HG03571 (cell line): ENCODE data around the gene UBE2L6.

Experiments
- ATAC-seq: cut with Tn5 transposase; IDR thresholded peaks from one replicate; pipeline ENCODE4 v1.9.1; 2021; ENCODE audit not compliant: unreplicated experiment

UBE2L6 gene

DNA sequence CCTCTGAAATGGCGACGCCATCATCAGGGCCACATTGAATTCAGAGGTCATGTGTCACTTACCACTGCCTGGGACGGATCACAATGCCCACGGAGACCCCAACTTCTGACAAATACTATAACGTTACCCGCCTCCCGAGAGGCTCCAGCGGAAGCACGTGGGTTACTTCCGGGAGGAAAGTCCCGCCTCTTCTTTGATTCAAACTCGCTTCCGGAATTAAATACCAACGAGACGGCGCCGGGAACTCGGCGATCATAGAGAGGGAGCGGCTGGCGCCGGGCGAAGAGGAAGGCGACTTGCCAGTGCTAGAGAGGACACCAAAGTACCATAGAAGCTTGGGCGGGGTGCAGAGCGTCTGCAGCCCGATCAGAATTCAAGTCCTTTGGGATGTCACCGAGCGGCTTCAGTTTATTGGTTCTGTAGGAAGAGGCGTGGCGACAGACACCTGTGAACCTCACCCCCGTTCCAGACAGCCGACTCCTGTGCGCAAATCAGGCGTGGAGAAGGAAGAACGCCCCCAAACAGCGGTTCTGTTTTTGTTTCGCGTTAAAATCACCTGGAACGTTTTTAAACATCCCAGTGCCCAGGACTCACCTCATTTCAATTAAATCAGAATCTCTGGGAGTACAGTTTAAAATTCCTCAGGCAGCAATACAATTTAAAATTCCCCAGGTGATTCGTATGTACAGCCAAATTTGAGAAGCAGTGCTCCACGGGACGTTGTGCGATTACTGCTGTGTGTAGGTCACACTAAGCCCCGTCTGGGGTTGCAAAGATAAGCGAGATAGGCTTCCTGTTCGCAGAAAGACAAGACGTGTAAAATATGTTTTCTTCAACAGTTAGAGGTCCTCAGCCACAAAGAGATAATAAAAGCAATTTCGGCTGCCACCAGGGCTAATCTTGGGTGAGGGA lies 36.6 kb downstream of the UBE2L6 start, which contains the start of gene TIMM10:
Gene TIMM10 (minus strand): TSS at position 159 of the 912 bp plus-strand sequence. CDS start 565 bp downstream, outside the sequence.
- peak; percentile 97 for ATAC-seq

- ATAC-seq: no peak
These were observed 37.3 kb downstream of the UBE2L6 start for GRCh38 chr11:57530215-57530595.

GRCh38 chr11:57529012-57529411 lies 38.5 kb downstream of the UBE2L6 start:
- ATAC-seq: no peak

- no peak for ATAC-seq
These were observed 40.3 kb downstream of the UBE2L6 start for GRCh38 chr11:57527056-57527631.

DNA sequence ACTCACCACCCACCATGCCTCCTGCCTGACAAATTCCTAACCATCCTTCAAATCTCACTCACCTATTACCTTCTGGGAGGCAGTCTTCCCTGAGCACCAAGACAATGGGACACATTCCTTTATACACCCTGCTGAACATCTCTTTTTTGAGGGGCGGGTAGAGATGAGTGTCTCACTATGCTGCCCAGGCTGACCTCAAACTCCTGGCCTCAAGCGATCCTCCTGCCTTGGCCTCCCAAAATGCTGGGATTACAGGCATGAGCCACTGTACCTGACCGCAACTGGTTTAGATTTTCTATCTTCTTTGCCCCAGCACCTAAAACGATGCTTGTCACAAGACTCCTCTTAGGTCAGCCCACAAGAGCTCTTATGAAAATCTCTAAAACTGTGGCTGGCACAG lies 44.1 kb downstream of the UBE2L6 start:
- no peak for ATAC-seq

DNA sequence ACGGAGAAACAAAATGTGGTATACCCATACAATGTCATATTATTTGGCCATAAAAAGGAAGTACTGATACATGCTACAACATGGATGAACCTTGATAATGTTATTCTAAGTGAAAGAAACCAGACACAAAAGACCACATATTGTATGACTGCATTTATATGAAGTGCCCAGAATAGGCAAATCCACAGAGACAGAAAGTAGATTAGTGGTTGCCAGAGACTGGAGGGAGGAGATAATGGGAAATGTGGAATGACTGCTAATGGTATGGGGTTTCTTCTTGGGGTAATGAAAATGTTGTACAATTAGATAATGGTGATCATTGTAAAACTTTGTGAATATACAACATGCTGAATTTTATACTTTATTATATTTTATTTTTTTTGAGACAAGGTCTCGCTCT lies 46.4 kb downstream of the UBE2L6 start:
- ATAC-seq: no peak

- no peak for ATAC-seq
These were observed 51.4 kb downstream of the UBE2L6 start for GRCh38 chr11:57516061-57516443.

- ATAC-seq: peak; percentile 31
These were observed 52.0 kb downstream of the UBE2L6 start, which contains the start of gene SLC43A1 for GRCh38 chr11:57515332-57516060. Gene SLC43A1, minus strand, starts transcription at chr11:57515702. Its CDS starts 1,591 bp downstream, at chr11:57514111.

DNA sequence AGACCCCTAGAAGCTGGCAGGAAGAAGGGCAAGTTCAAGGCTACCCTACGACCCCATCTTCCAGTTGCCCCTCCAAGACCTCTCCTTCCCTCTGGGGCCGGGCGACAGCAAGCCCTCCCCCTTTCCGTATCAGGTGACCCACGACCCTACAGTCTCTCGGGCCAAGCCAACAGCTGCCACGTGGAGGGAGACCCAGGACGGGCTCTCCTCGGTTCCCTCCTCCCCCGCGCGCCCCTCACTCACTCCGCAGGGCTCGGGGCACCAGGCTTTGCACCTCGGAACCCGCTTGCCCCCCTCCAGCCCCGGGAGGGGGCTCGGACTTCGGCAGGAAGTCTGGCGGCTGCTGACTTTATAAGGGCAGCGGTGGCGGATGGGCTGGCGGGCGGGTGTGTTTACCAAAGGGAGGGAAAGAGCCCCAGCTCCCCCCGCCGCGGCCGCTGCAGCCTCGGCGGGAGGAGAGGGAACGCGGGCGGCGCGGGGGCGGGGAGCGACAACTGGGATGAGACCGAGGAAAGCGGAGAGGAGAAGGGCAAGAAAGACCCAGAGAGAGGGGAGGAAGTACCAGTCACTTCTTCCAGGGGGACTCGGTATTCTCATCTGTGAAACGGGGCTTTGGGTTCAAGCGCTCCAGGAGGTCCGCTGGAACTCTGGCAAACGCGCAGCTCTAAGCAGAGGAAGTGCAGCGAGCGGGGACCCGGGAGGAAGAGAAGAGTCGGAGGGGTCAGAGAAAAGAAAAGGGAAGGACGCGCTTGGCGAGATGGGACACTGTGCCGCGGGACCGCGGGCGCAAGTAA lies 52.7 kb downstream of the UBE2L6 start:
- ATAC-seq: peak; percentile 47

- ATAC-seq: peak; percentile 24
These were observed 53.4 kb downstream of the UBE2L6 start for GRCh38 chr11:57513911-57514537.

DNA sequence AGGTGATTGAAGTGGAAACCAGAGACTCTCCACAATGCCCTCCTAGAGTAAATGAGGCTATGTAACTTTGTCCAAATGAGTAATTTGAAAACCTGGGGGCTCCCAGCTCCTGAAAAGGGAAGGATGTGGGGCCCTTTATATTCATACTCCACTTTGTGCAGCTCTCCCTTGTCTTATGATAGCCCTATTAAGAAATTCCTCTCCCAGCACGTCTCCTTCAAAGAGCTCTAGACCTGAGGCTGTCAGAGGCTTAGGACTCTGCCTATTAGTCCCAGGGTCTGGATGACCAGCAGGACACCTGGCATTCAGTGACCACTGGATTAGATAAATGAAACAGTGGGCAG lies 54.0 kb downstream of the UBE2L6 start:
- ATAC-seq: no peak

DNA sequence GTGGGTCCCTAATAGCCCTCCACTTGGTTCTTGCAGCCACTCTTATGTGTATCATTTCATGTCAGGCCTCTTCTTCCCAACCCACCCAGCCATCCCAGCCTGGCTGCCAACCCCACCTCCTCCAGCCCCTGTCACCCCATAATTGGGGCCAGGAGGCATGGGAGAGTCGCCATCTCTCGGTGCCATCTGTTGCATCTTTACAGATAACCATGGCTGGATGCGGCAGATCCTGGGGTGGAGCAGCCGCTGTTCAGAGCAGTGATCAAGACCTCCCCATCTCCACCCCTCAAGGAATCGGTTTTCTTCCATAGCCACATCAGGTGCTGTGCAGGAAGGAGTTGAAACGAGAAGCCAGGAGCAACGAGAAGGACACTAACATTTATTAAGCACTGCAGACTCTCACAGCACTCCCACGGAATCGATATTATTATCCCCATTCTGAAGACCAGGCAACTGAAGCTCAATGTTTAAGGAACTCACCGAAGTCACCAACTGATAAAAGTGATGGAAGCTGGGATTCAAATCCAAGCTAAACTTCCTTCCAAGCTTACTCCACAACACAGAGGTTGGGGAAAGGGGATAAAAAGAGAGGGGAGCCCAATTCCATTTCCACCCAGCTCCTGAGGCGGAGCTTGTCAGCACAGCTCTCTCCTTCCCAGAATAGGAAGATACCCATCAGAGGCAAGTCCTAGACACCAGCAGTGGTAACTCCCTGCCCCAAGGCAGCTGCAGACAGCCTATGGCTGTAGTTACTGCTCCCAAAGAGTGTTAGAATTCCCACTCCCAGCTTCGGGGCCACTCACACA lies 54.6 kb downstream of the UBE2L6 start:
- no peak for ATAC-seq

DNA sequence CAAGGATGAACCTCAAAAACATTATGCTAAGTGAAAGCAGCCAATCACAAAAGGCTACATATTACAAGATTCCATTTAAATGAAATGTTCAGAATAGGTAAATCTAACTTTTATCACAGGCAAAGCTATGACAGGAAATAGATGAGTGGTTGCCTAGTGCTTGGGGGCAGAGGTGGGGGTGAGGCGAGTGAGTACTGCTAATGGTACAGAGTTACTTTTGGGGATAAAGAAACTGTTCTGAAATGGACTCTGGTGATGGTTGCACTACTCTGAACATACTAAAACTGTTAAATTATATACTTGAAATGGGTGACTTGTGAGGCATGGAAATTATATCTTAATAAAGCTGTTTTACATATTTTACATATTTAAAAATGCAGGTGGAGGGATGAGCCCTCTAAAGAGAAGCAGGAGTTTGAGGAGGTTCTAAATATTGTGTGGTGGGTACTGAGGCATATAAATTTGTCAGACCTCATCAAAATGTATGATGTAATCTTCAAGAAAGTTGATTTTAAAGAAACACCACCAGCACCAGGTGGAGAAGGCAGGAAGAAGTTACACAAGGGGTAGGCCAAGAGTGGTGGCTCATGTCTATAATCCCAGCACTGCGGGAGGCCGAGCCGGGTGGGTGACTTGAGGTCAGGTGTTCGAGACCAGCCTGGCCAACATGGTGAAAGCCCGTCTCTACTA lies 55.6 kb downstream of the UBE2L6 start:
- ATAC-seq: no peak

DNA sequence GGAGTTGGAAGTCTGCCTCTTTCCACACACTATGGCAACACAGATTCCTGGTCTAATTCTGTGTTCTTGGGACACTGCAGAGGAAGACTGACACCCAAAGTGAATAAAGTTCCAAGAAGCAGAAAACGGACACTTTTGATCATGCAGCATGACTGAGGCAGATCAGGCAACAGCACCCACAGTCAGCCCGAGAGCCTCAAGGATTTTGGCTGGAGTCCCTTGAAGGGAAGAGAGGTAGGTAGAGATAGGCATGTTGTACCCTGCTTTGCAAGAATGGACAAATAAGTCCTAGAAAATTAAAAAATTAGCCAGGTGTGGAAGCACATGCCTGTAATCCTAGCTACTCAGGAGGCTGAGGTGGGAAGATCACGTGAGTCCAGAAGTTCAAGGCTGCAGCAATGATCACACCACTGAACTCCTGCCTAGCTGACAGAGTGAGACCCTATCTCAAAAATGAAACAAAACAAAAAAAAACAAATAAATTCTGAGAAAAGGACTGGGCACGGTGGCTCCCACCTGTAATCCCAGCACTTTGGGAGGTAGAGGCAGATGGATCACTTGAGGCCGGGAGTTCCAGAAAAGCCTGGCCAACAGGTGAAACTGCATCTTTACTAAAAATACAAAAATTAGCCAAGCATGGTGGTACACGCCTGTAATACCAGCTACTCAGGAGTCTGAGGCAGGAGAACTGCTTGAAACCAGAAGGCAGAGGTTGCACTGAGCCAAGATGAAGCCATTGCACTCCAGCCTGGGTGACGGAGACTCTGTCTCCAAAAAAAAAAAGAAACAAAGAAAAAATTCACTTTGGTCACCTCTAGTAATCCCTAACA lies 58.9 kb downstream of the UBE2L6 start:
- ATAC-seq: no peak

- no peak for ATAC-seq
These were observed 61.0 kb downstream of the UBE2L6 start for GRCh38 chr11:57506522-57506921.

GRCh38 chr11:57504511-57504910 lies 63.0 kb downstream of the UBE2L6 start:
- ATAC-seq: no peak

- no peak for ATAC-seq
These were observed 64.6 kb downstream of the UBE2L6 start for GRCh38 chr11:57502870-57503269.

DNA sequence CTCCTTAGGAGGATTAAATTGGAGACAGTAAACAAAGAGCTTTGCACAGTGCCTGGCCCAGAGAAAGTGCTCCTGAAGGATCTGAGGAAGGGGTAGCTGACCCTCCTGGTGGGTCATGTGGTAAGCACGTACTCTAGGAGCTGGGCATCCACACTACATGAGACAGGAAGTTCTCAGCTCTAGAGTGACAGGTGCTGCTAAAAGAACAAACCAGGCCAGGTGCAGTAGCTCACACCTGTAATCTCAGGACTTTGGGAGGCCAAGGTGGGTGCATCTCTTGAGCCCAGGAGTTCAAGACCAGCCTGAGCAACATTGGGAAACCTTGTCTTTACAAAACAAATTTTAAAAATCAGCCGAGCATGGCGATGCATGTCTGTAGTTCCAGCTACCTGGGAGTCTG lies 65.1 kb downstream of the UBE2L6 start:
- no peak for ATAC-seq
